ENCODE results near the gene ROBO2. TPM values are rescaled to one million over a fixed set of nuclear protein-coding genes. Genes with fewer than 3 reads are reported as not detected.

ROBO2 gene
- total and polyA plus RNA-seq, 10 donors, result 0.41 to 14.8 (median 5.2) TPM

- TF ChIP-seq POLR2A (IDR thresholded peaks at IDR 0.05), result no peak
- no peak for TF ChIP-seq CTCF (IDR thresholded peaks at IDR 0.05 in 8 of 11, conservative IDR thresholded peaks at IDR 0.05 in 3 of 11)
- TF ChIP-seq POLR2AphosphoS5 (IDR thresholded peaks at IDR 0.05), result no peak
- no peak for DNase-seq
- WGBS, 5 donors, result 79 to 89% (median 85%) methylated on average over 12 of the region's 12 CpGs
- Histone ChIP-seq H3K36me3 (no peaks in the 10 kb centered on the region), H3K4me3 (no peak overlapping the region), H3K27me3 (replicated peaks in 1 of 7) (no peaks in the 10 kb centered on the region), H3K27ac (no peak overlapping the region), H3K4me1 (no peaks in the 10 kb centered on the region), H3K9me3 (peaks cover 0 to 1% (median 0%) of the 10 kb centered on the region in 8 donors)
- intact Hi-C loops (cut with DNase I; ENCODE audit: low total_unique reads), result no loop called here
These were observed 264.2 kb downstream of the ROBO2 start for GRCh38 chr3:77303955-77304699.

GRCh38 chr3:77304700-77305021 lies 264.8 kb downstream of the ROBO2 start:
- no peaks in the 10 kb centered on the region for H3K4me1 ChIP-seq
- no peak for TF ChIP-seq POLR2A (IDR thresholded peaks at IDR 0.05)
- no peak for TF ChIP-seq CTCF (IDR thresholded peaks at IDR 0.05 in 8 of 11, conservative IDR thresholded peaks at IDR 0.05 in 3 of 11)
- H3K36me3 ChIP-seq, result no peaks in the 10 kb centered on the region
- DNase-seq, result no peak
- no peak overlapping the region for H3K4me3 ChIP-seq
- WGBS, 5 donors, result 31 to 92% (median 66%) methylated on average over 3 of the region's 3 CpGs
- no peak overlapping the region for H3K27ac ChIP-seq
- intact Hi-C loops (cut with DNase I; ENCODE audit: low total_unique reads), result no loop called here
- H3K9me3 ChIP-seq, result peaks cover 0 to 4% (median 0%) of the 10 kb centered on the region in 8 donors
- no peaks in the 10 kb centered on the region for H3K27me3 ChIP-seq (replicated peaks in 1 of 7)

DNA sequence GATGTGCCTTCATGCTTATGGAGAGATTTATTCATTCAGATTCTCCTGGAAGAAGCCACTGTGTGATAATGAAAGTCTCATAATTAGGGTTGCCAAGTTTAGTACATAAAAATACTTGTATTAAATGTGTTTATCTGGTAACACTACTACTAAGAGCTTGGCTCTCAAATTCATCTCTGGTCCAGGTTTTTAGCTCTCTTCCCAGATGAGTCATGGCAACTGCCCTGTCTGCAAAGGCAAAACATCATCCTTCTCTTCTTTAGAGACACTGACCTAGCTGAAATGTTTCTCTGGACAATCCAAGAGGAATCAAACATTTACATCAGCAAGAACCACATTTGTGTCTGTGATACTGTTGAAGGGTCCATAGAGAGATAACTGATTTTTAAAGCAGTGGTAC lies 269.6 kb downstream of the ROBO2 start:
- TF ChIP-seq POLR2AphosphoS5 (IDR thresholded peaks at IDR 0.05) (no peak), POLR2A (IDR thresholded peaks at IDR 0.05) (no peak), CTCF (IDR thresholded peaks at IDR 0.05 in 8 of 11, conservative IDR thresholded peaks at IDR 0.05 in 3 of 11) (no peak)
- intact Hi-C loops (cut with DNase I; ENCODE audit: low total_unique reads), result no loop called here
- no peak for DNase-seq

DNA sequence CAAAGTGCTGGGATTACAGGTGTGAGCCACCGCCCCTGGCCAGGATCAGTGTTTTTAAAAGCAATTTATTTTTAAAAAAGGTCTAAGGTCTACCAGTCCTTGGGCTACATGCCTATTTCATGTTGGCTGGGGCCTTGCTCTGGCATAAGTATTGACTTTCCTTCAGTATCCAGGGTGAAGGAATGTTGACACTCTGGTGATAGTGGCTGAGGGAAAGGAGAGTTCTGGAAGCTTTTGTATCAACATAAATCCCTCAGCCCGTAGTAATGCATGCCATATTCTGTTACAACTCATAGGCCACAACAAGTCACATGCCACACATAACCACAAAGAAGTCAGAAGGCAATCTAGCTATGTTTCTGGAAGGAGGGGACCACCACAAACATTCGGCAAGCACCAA lies 273.9 kb downstream of the ROBO2 start:
- H3K4me1 ChIP-seq, result no peaks in the 10 kb centered on the region
- peaks cover 0 to 4% (median 0%) of the 10 kb centered on the region in 8 donors for H3K9me3 ChIP-seq
- no peaks in the 10 kb centered on the region for H3K27me3 ChIP-seq (replicated peaks in 1 of 7)
- WGBS, 5 donors, result 83 to 93% (median 86%) methylated on average over 3 of the region's 3 CpGs
- H3K4me3 ChIP-seq, result no peak overlapping the region
- no peak for DNase-seq
- no peak for TF ChIP-seq POLR2AphosphoS5 (IDR thresholded peaks at IDR 0.05)
- no peak for TF ChIP-seq POLR2A (IDR thresholded peaks at IDR 0.05)
- no peak for TF ChIP-seq CTCF (IDR thresholded peaks at IDR 0.05 in 8 of 11, conservative IDR thresholded peaks at IDR 0.05 in 3 of 11)
- intact Hi-C loops (cut with DNase I; ENCODE audit: low total_unique reads), result no loop called here
- H3K27ac ChIP-seq, result no peak overlapping the region
- H3K36me3 ChIP-seq, result no peaks in the 10 kb centered on the region

More for the DNA sequence above, 269.6 kb downstream of the ROBO2 start:
- Histone ChIP-seq H3K4me3 (no peak overlapping the region), H3K4me1 (no peaks in the 10 kb centered on the region), H3K9me3 (peaks cover 0 to 4% (median 0%) of the 10 kb centered on the region in 8 donors), H3K36me3 (no peaks in the 10 kb centered on the region), H3K27ac (no peak overlapping the region), H3K27me3 (replicated peaks in 1 of 7) (no peaks in the 10 kb centered on the region)
